ENCODE results near the gene CAPZB.

DNA sequence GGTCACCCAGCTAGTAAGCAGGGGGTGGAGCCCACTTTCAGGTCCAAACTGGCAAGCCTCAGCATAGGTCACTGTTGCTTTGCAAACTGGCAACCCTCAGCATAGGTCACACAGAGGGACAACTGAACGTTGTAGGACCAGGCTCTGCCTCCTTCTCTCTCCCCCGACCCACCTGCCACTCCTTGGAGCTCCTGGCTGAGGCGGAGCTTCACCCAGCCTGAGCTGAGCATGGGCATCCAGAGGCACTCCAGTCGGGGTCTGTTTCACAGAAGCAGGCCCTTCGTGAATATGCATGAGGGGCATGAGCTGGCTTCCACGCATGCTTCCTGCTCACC is 24.2 kb downstream of the CAPZB start:
- TF ChIP-seq EZH2phosphoT487 (IDR thresholded peaks at IDR 0.05; ENCODE audit: low read length): no peak
- TF ChIP-seq CTCF (IDR thresholded peaks at IDR 0.05; ENCODE audit: low read length): no peak
- TF ChIP-seq EZH2 (optimal IDR thresholded peaks at IDR 0.05; ENCODE audit: low read depth, low read length): no peak
